Activated T-helper 17 cell treated with anti-CD3 and anti-CD28 coated beads, Interleukin-2, amount 50 U/mL, for 72 hours (primary cell): ENCODE measurements around the gene GPR157. TPM values are rescaled to one million over a fixed set of nuclear protein-coding genes. Genes with fewer than 3 reads are reported as not detected.
A peak's percentile ranks its signal among the peaks of the same experiment; 100 is the strongest.
"Not testable (repeated sequence)": the region's sequence is repeated elsewhere in the genome, so short reads cannot be mapped to it uniquely, and the experiment has no call there.

Experiments
- ATAC-seq: fragments of 150-1000 bp; cut with Tn5 transposase; replicated peaks from 2 replicates; pipeline ENCODE4 v1.10.0; 2021; ENCODE audit warnings: mild to moderate bottlenecking, moderate library complexity
- H3K27ac Mint-ChIP-seq: one replicate; pipeline ENCODE4 v1.8.0; 2022; ENCODE audit warnings: mixed read lengths
- H3K27me3 Mint-ChIP-seq: one replicate; pipeline ENCODE4 v1.8.0; 2022; ENCODE audit warnings: mixed read lengths
- H3K36me3 Mint-ChIP-seq: one replicate; pipeline ENCODE4 v1.8.0; 2022; ENCODE audit warnings: low read depth, mild to moderate bottlenecking, mixed read lengths
- H3K4me1 Mint-ChIP-seq: one replicate; pipeline ENCODE4 v1.8.0; 2022; ENCODE audit warnings: mixed read lengths
- H3K4me3 Mint-ChIP-seq: one replicate; pipeline ENCODE4 v1.8.0; 2022; ENCODE audit warnings: mild to moderate bottlenecking, mixed read lengths
- H3K9me3 Mint-ChIP-seq: one replicate; pipeline ENCODE4 v1.8.0; 2022; ENCODE audit warnings: mixed read lengths
- total RNA-seq, 2 donors: library from RNA; stranded (reverse); gene quantifications; one replicate each; pipeline ENCODE4 v1.2.3, GENCODE V29; 2022

The GPR157 gene
- total RNA-seq, 2 donors from 2014 or later: 16.0 to 23.8 TPM

DNA sequence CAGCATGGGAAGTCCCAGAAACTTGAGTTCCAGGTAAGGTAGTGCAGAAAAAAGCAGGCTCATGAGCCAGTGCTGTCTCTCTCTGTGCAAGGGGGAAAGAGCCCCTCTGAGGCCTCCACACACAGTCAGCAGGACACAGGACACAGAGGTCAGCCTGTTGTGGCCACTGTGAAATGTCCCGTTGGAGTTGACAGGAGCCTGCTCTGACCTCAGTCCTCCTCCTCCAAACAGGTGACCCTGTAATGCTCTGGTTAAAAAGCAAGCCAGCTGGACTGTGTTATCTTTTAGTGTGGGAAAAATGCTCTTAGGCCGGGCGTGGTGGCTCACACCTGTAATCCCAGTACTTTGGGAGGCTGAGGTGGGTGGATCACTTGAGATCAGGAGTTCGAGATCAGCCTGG, 24.2 kb upstream of the GPR157 start:
- Mint-ChIP-seq H3K27me3 (no peaks in the 10 kb centered on the region), H3K9me3 (no peaks in the 10 kb centered on the region), H3K36me3 (peaks cover 7% of the 10 kb centered on the region), H3K27ac (no peak overlapping the region), H3K4me1 (no peaks in the 10 kb centered on the region), H3K4me3 (no peak overlapping the region)
- no peak for ATAC-seq

DNA sequence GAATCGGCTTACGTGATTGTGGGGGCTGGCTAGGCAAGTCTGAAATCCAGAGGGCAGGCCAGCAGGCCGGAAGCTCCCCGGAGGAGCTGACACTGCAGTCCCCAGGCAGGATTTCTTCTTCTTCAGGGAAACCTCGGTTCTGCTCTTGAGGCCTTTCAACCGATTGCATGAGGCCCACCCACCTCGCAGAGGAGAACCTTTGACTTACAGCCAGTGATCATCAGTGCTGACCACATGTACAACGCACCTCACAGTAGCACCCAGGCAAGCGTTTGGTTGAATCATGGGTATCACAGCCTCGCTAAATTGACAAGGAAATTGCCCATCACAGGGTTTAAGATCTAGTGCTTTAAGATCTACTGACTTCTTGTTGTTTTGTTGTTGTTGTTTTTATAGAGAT, 23.6 kb upstream of the GPR157 start:
- Mint-ChIP-seq H3K27me3 (no peaks in the 10 kb centered on the region), H3K27ac (no peak overlapping the region), H3K4me3 (no peak overlapping the region), H3K4me1 (no peaks in the 10 kb centered on the region), H3K9me3 (no peaks in the 10 kb centered on the region), H3K36me3 (peaks cover 7% of the 10 kb centered on the region)
- ATAC-seq: no peak

DNA sequence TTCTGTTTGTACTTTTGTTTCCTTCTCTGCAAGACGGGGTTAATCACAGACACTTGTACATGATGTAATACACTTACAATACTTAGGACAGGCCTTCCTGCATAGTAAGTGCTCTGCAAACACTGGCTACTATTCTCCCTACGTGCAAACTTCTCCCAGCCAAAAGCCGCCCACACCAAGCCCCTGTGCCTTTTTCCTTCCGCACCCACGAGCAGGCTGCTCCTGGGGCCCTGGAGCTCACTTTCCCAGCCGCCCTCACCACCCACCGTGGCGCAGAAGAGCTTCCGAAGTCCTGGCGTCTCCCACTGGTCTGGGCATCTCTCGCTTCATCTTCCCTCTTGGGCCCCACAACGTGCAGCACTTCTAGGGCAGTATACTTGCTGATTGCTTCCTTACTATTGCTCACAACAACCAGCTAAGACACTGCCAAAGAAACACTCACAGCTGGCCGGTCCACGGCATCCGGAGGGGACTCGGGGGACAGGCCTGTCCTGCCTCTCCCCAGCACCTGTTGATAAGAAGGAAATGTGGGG, 22.5 kb upstream of the GPR157 start:
- H3K4me3 Mint-ChIP-seq: no peak overlapping the region
- ATAC-seq: no peak
- no peaks in the 10 kb centered on the region for H3K9me3 Mint-ChIP-seq
- no peaks in the 10 kb centered on the region for H3K27me3 Mint-ChIP-seq
- no peaks in the 10 kb centered on the region for H3K4me1 Mint-ChIP-seq
- peaks cover 7% of the 10 kb centered on the region for H3K36me3 Mint-ChIP-seq
- no peak overlapping the region for H3K27ac Mint-ChIP-seq

DNA sequence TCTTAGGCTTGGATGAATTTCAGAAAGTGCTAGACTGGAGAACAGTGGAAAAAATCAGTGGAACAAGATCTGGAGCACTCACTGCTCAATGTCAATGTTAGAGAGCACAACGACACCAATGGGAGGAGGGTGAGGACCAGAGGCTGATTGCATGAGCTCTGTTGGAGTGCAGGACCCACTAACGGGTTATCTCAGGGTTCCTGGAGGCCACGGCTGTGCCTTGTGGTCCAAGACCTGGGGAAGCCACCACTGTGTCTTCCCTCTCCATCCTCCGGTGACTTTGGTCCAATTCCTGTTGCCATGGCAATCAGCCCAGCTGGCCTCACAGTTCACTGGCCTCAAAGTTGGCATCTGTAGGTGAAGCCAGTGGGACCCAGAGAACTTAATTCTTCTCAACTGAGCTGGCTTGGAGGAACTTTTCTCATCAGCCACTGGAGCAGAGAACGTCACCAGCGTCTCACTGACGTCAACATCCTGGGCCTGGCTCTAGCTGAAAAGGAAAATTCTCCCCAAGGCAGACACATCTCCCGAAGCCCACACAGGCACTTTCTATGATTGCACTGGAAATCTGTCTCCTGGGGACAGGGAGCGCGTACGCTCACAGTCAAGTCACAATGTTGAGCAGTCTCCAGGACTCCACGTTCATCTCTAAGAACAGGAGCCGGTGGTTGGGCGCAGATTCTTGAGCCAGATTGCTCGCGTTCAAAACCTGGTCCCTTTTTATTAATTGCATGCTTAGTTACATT, 21.9 kb upstream of the GPR157 start:
- H3K27me3 Mint-ChIP-seq: no peaks in the 10 kb centered on the region
- H3K4me3 Mint-ChIP-seq: no peak overlapping the region
- no peaks in the 10 kb centered on the region for H3K4me1 Mint-ChIP-seq
- ATAC-seq: no peak
- H3K36me3 Mint-ChIP-seq: peaks cover 7% of the 10 kb centered on the region
- no peaks in the 10 kb centered on the region for H3K9me3 Mint-ChIP-seq
- H3K27ac Mint-ChIP-seq: no peak overlapping the region

DNA sequence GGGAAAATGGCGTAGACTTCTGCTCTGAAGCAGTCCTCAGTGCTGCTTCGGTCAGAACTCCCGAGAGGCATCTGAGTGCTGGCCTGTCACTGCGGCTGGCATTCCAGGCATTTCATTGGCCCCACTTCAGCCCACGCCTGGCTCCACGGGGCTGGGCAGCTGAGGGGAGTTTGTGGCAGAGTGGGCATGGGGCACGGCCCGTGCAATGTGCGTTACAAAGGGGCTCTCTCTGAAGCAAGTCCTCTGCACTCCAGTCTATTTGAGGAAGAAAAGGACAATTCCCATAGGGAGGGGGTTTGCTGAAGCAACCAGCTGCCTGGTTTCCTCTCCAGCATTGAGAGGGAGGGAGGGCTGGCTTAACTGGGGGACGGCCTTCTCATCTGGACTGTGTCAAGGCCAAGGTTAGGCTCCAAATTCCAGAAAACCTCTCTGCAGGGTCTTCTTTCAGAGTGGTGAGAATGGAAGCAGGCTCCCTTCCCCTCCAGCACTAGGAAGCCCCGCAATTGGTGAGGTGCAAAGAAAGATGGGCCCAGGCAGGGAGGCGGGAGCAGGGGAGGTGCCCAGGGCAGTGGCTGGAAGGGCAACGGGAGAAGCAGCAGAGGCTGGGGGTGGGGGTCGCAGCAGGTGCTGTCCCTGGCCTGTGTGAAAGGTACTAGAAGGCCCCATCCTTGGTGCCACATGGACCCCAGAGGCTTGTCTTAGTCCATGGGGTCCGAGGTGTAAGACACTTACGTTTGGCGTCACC, 21.1 kb upstream of the GPR157 start:
- Mint-ChIP-seq H3K9me3 (no peaks in the 10 kb centered on the region), H3K27me3 (no peaks in the 10 kb centered on the region), H3K27ac (no peak overlapping the region), H3K4me3 (no peak overlapping the region), H3K36me3 (peaks cover 7% of the 10 kb centered on the region), H3K4me1 (no peaks in the 10 kb centered on the region)
- no peak for ATAC-seq

DNA sequence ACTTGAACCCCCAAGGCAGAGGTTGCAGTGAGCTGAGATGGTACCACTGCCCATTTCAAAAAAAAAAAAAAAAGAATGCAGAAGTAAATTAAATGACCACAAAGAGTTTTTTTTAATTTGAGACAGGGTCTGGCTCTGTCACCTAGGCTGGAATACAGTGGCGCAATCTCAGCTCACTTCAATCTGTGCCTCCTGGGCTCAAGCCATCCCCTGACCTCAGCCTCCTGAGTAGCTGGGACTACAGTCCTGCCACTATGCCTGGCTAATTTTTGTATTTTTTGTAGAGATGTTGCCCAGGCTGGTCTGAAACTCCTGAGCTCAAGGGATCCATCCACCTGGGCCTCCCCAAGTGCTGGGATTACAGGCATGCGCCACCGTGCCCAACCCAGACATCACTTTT, 20.2 kb upstream of the GPR157 start:
- Mint-ChIP-seq H3K27ac (no peak overlapping the region), H3K36me3 (peaks cover 7% of the 10 kb centered on the region), H3K9me3 (no peaks in the 10 kb centered on the region), H3K4me1 (no peaks in the 10 kb centered on the region), H3K4me3 (no peak overlapping the region), H3K27me3 (no peaks in the 10 kb centered on the region)
- ATAC-seq: no peak

DNA sequence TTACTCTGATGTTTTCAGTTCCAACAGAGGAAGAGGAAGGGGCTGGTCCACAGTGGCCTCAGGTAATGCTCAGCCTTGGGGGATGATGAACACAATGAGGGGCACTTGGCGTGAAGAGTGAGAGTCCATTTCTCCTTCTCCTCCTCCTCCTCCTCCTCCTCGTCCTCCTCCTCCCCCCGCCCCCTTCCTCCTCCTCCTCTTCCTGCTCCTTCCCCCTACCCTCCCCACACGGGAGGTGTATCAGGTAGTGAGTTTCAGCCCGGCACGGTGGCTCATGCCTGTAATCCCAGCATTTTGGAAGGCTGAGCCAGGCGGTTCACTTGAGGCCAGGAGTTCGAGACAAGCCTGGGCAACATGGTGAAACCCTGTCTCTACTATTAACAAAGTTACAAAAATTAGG, 17.3 kb upstream of the GPR157 start:
- Mint-ChIP-seq H3K27ac (no peak overlapping the region), H3K9me3 (no peaks in the 10 kb centered on the region), H3K36me3 (no peaks in the 10 kb centered on the region), H3K27me3 (no peaks in the 10 kb centered on the region), H3K4me3 (no peak overlapping the region), H3K4me1 (no peaks in the 10 kb centered on the region)
- no peak for ATAC-seq

DNA sequence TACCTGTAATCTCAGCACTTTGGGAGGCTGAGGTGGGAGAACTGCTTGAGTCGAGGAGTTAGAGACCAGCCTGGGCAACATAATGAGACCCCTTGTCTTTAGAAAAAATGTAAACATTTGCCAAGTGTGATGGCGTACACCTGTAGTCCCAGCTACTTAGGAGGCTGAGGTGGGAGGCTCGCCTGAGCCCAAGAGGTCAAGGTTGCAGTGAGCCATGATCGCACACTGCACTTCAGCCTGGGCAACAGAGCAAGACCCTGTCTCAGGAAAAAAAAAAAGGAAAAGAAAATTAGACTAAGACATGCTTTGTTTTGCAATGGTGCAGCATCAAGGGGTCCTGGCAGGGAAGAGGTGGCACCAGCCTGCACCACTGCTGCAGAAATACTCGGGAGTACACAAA, 16.8 kb upstream of the GPR157 start:
- no peaks in the 10 kb centered on the region for H3K9me3 Mint-ChIP-seq
- no peak for ATAC-seq
- H3K27me3 Mint-ChIP-seq: no peaks in the 10 kb centered on the region
- H3K27ac Mint-ChIP-seq: peak overlapping the region; percentile 34
- no peak overlapping the region for H3K4me3 Mint-ChIP-seq
- no peaks in the 10 kb centered on the region for H3K36me3 Mint-ChIP-seq
- no peaks in the 10 kb centered on the region for H3K4me1 Mint-ChIP-seq

DNA sequence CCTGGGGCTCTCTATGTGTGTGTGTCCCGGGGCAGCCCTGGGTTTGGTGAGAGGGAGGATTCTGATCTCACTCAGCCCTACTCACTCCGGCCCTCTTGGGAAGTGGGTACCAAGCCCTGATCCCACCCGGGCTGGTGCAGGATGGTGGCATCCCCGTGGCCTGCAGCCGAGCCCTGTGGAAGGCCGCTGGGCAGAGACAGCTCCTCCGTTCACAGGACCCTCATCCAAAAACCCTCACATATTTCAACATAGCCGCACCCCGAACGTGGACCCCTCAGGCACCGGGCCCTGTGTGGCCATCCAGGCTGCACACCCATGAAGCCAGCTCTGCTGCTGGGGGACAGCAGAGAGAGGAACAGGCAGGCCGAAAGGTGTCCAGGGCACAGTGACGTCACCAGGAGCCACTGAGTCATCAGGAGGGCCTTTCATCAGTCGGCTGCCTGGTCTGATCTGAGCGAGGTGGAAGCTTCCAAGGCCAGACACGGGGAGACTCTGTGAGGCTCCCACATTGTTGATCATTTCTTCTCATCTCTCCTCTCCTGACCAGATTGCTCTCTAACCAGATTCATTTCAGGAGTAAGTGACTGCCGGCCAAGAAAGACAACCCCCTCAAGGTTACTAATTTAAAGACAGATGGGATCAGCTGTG, 16.2 kb upstream of the GPR157 start:
- no peaks in the 10 kb centered on the region for H3K9me3 Mint-ChIP-seq
- peak overlapping the region; percentile 34 for H3K27ac Mint-ChIP-seq
- peak; percentile 95 for ATAC-seq
- no peaks in the 10 kb centered on the region for H3K36me3 Mint-ChIP-seq
- H3K27me3 Mint-ChIP-seq: no peaks in the 10 kb centered on the region
- no peak overlapping the region for H3K4me3 Mint-ChIP-seq
- H3K4me1 Mint-ChIP-seq: no peaks in the 10 kb centered on the region

DNA sequence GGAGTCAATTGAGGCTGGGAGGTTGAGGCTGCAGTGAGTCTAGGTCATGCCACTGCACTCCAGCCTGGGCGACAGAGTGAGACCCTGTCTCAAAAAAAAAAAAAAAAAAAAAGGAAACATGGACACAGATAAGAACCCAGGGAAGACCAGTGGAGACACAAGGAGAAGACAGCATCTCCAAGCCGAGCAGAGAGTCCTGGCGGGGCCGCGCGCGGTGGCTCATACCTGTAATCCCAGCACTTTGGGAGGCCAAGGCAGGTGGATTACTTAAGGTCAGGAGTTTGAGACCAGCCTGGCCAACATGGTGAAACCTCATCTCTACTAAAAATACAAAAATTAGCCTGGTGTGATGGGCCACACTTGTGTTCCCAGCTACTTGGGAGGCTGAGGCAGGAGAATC, 15.6 kb upstream of the GPR157 start:
- H3K4me1 Mint-ChIP-seq, H3K9me3 Mint-ChIP-seq, H3K4me3 Mint-ChIP-seq, H3K27me3 Mint-ChIP-seq, ATAC-seq, H3K36me3 Mint-ChIP-seq, H3K27ac Mint-ChIP-seq: not testable (repeated sequence)

DNA sequence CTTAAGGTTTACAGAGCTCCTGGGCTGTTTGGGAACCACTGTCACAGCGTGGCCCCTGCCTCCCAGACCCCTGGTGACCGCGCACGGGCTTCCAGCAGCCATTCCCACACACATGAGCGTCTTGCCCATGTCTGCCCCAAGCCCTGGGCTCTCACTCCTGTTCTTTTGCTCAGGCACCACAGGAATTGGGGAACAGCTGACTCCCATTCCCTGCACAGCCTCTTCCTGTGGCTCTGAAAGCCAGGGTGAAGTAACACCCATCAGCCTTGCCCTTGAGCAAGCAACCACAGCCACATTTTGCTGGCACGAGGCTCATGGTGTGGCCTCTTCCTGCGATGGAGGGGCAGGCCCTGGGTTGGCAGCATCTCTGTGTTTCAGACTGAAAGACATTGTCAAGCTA, 14.3 kb upstream of the GPR157 start:
- H3K27me3 Mint-ChIP-seq: no peaks in the 10 kb centered on the region
- H3K4me1 Mint-ChIP-seq: no peaks in the 10 kb centered on the region
- H3K36me3 Mint-ChIP-seq: no peaks in the 10 kb centered on the region
- H3K9me3 Mint-ChIP-seq: no peaks in the 10 kb centered on the region
- ATAC-seq: no peak
- no peak overlapping the region for H3K4me3 Mint-ChIP-seq
- H3K27ac Mint-ChIP-seq: no peak overlapping the region

DNA sequence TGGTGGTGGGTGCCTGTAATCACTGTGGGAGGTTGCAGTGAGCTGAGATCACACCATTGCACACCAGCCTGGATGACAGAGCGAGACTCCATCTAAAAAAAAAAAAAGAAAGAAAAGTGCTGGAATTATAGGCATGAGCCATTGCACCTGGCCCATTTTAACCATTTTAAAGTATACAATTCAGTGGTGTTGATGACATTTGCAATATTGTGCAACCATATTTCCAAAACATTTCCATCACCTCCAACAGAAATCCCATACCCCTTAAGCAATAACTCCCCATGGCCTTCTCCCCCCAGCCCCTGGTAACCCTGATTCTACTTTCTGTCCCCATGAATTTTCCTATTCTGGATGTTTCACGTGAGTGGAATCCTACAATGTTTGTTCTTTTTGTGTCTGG, 11.0 kb upstream of the GPR157 start:
- ATAC-seq: no peak
- H3K27me3 Mint-ChIP-seq: peaks cover 3% of the 10 kb centered on the region
- no peak overlapping the region for H3K27ac Mint-ChIP-seq

DNA sequence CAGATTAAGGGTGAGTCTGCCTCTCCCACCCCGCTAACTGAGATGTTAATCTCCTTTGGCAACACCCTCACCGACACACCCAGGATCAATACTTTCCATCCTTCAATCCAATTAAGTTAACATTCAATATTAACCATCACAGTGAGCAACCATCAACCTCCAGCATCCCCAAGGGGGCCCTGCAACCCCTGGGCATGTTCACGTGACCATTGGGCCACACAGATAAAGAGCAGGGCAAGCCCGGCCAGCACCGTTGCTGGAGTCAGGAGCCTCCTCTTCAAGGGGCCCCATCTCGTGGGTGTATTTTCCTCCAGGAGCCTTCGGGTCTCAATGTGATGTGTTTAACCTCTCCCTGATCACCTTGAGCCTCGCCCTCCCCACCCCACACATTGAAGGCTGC, 8.0 kb upstream of the GPR157 start:
- Mint-ChIP-seq H3K4me3 (no peak overlapping the region), H3K27ac (no peak overlapping the region), H3K9me3 (no peaks in the 10 kb centered on the region), H3K27me3 (peaks cover 3% of the 10 kb centered on the region), H3K36me3 (no peaks in the 10 kb centered on the region), H3K4me1 (peaks cover 3% of the 10 kb centered on the region)
- ATAC-seq: no peak

More for the DNA sequence above, 11.0 kb upstream of the GPR157 start:
- peaks cover 3% of the 10 kb centered on the region for H3K4me1 Mint-ChIP-seq
- H3K4me3 Mint-ChIP-seq: no peak overlapping the region
- H3K36me3 Mint-ChIP-seq: no peaks in the 10 kb centered on the region
- no peaks in the 10 kb centered on the region for H3K9me3 Mint-ChIP-seq

DNA sequence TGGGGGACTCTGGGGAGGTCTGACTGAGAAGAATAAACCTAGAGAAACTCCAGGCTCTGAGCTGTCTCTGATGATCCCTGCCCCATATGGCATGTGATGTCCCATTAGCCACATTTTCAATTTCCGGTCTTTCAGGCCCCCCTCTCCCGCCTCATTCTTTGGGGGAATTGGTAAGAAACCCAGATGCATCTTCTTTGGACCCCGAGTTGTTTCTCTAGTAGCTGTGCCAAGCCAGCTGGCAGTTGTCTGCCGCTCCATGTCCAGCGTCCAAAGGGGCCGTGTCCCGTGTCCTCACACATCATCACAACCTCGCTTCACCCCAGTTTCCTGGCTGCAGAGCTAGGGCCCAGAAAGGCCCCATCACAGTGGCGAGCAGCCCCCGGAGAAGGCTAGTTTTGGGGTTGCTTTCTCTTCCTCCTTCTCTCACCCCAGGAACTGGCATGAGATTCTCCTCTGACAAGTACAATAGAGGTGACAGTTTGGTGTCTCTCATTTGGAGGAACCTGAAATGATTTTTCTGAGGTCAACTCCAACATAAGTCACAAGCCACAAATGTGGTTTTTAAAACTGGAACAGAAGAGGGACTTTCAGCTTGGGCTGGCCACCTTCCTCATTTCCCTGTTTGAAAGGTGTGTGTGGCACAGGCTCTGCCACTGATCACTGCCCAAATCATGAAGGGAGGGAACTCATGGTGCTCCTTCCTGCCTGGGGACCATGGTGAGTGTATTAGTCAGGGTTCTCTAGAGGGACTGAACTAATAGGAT, 6.4 kb upstream of the GPR157 start:
- Mint-ChIP-seq H3K4me1 (peaks cover 3% of the 10 kb centered on the region), H3K4me3 (no peak overlapping the region), H3K27me3 (peaks cover 3% of the 10 kb centered on the region), H3K36me3 (no peaks in the 10 kb centered on the region), H3K27ac (peak overlapping the region; percentile 28), H3K9me3 (no peaks in the 10 kb centered on the region)
- ATAC-seq: peak; percentile 75
